ENCODE measurements around the gene GLUL. TPM values are rescaled to one million over a fixed set of nuclear protein-coding genes. Genes with fewer than 3 reads are reported as not detected.

Gene GLUL
- total and polyA plus RNA-seq, 2 donors (not counting 1 experiment from before 2014, with no cell fraction given), result 38.9 to 44.2 TPM

- H3K79me2 ChIP-seq (ENCODE audit: control insufficient read depth, insufficient read depth, low read length), result no peaks in the 10 kb centered on the region
- no peaks in the 10 kb centered on the region for H3K9me3 ChIP-seq (ENCODE audit: control extremely low read depth in 1 of 3, control insufficient read depth in 2 of 3, insufficient read depth in 1 of 3, low read length in 2 of 3)
- H4K20me1 ChIP-seq (ENCODE audit: control insufficient read depth, insufficient read depth, low read length, poor library complexity, severe bottlenecking), result no peaks in the 10 kb centered on the region
- H3K4me1 Mint-ChIP-seq, result peaks cover 10% of the 10 kb centered on the region
- H3K27ac ChIP-seq (ENCODE audit: low read length in 2 of 2), result no peak overlapping the region
- no peak overlapping the region for H3K4me2 ChIP-seq (replicated peaks; ENCODE audit: low read depth, low read length, poor library complexity, severe bottlenecking)
- 89% methylated on average over 7 of the region's 8 CpGs for WGBS (ENCODE audit: insufficient coverage)
- ATAC-seq (ENCODE audit: low read depth) (no peak), DNase-seq (no peak)
- peaks cover 0 to 7% (median 3%) of the 10 kb centered on the region in 4 experiments for H3K27me3 ChIP-seq (replicated peaks in 1 of 4; ENCODE audit: control extremely low read depth in 1 of 4, control insufficient read depth in 3 of 4, insufficient read depth in 4 of 4, low read length in 3 of 4)
- intact Hi-C loops (cut with micrococcal nuclease), result loop anchor here (5.0 kb wide), 1 partner anchor 389 kb away; the partner anchor contains the start of gene NPL
- no peaks in the 10 kb centered on the region for H3K9me3 Mint-ChIP-seq (ENCODE audit: insufficient read depth)
- CTCF ChIA-PET, result interaction anchor here (0.7 to 11.0 kb wide), 12 partner anchors 10 to 919 kb away, joined by 4 to 378 read pairs (median 10); no protein-coding TSS in a partner anchor
- peaks cover 3 to 8% of the 10 kb centered on the region in 2 donors for H3K4me1 ChIP-seq (ENCODE audit: control insufficient read depth in 2 of 2, insufficient read depth in 2 of 2, low read length in 2 of 2)
- peaks cover 4% of the 10 kb centered on the region for H3K27me3 Mint-ChIP-seq
- H3K9ac ChIP-seq (ENCODE audit: low read length), result no peak overlapping the region
- no peak for TF ChIP-seq CTCF (IDR thresholded peaks at IDR 0.05)
- no peak for TF ChIP-seq EZH2 (IDR thresholded peaks at IDR 0.05; ENCODE audit: borderline replicate concordance, insufficient read depth, low read depth, low read length, poor library complexity, severe bottlenecking)
- no peak overlapping the region for H3K27ac Mint-ChIP-seq
- no peak overlapping the region for H2AFZ ChIP-seq (ENCODE audit: insufficient read depth, low read depth, low read length, poor library complexity, severe bottlenecking)
- H3K36me3 ChIP-seq (replicated peaks in 1 of 2; ENCODE audit: control extremely low read depth in 1 of 2, control insufficient read depth in 1 of 2, extremely low read depth in 1 of 2, insufficient read depth in 2 of 2, low read length in 1 of 2), result no peaks in the 10 kb centered on the region
- H3K4me3 ChIP-seq (ENCODE audit: control extremely low read depth in 1 of 5, extremely low read depth in 1 of 5, insufficient read depth in 1 of 5, low read depth in 2 of 5, low read length in 4 of 5), result no peak overlapping the region
- POLR2A ChIA-PET, result no interaction called here
- H3K4me3 Mint-ChIP-seq, result no peak overlapping the region
These were observed 6.2 kb upstream of the GLUL start for GRCh38 chr1:182397653-182398393.

GRCh38 chr1:182395906-182396305 lies 4.3 kb upstream of the GLUL start:
- no peak overlapping the region for H3K4me3 Mint-ChIP-seq
- Histone ChIP-seq H3K9me3 (ENCODE audit: control extremely low read depth in 1 of 3, control insufficient read depth in 2 of 3, insufficient read depth in 1 of 3, low read length in 2 of 3) (no peaks in the 10 kb centered on the region), H3K27ac (ENCODE audit: low read length in 2 of 2) (no peak overlapping the region), H2AFZ (ENCODE audit: insufficient read depth, low read depth, low read length, poor library complexity, severe bottlenecking) (no peak overlapping the region), H3K79me2 (ENCODE audit: control insufficient read depth, insufficient read depth, low read length) (peaks cover 5% of the 10 kb centered on the region), H3K9ac (ENCODE audit: low read length) (no peak overlapping the region), H3K36me3 (replicated peaks in 1 of 2; ENCODE audit: control extremely low read depth in 1 of 2, control insufficient read depth in 1 of 2, extremely low read depth in 1 of 2, insufficient read depth in 2 of 2, low read length in 1 of 2) (no peaks in the 10 kb centered on the region), H3K4me1 (ENCODE audit: control insufficient read depth in 2 of 2, insufficient read depth in 2 of 2, low read length in 2 of 2) (peaks cover 10 to 19% of the 10 kb centered on the region in 2 donors), H3K4me3 (ENCODE audit: control extremely low read depth in 1 of 5, extremely low read depth in 1 of 5, insufficient read depth in 1 of 5, low read depth in 2 of 5, low read length in 4 of 5) (no peak overlapping the region), H3K4me2 (replicated peaks; ENCODE audit: low read depth, low read length, poor library complexity, severe bottlenecking) (no peak overlapping the region), H3K27me3 (replicated peaks in 1 of 4; ENCODE audit: control extremely low read depth in 1 of 4, control insufficient read depth in 3 of 4, insufficient read depth in 4 of 4, low read length in 3 of 4) (peaks cover 0 to 13% (median 6%) of the 10 kb centered on the region in 4 experiments), H4K20me1 (ENCODE audit: control insufficient read depth, insufficient read depth, low read length, poor library complexity, severe bottlenecking) (no peaks in the 10 kb centered on the region)
- no peak for DNase-seq
- TF ChIP-seq CTCF (IDR thresholded peaks at IDR 0.05) (no peak), EZH2 (IDR thresholded peaks at IDR 0.05; ENCODE audit: borderline replicate concordance, insufficient read depth, low read depth, low read length, poor library complexity, severe bottlenecking) (no peak)
- H3K4me1 Mint-ChIP-seq, result peaks cover 19% of the 10 kb centered on the region
- ATAC-seq (ENCODE audit: low read depth), result no peak
- intact Hi-C loops (cut with micrococcal nuclease), result loop anchor here (1.0 to 5.0 kb wide), 2 partner anchors 391 to 917 kb away; partner anchors contain the start of gene NPL
- CTCF ChIA-PET, result interaction anchor here (0.7 to 11.0 kb wide), 18 partner anchors 9 to 917 kb away, joined by 3 to 378 read pairs (median 10); no protein-coding TSS in a partner anchor
- H3K27ac Mint-ChIP-seq, result no peak overlapping the region
- no peaks in the 10 kb centered on the region for H3K9me3 Mint-ChIP-seq (ENCODE audit: insufficient read depth)
- no CpG with 5 or more reads among the region's 3 CpGs for WGBS (ENCODE audit: insufficient coverage)
- POLR2A ChIA-PET, result no interaction called here
- H3K27me3 Mint-ChIP-seq, result peaks cover 4% of the 10 kb centered on the region

Measured in B cell (primary cell).